IPS-NIHi7 (cell line): ENCODE measurements around the gene RIMS4.
"Not testable (repeated sequence)": the region's sequence is repeated elsewhere in the genome, so short reads cannot be mapped to it uniquely, and the experiment has no call there.

Source experiments
- DNase-seq: peaks from one replicate; pipeline ENCODE4 v3.0.0; 2012; ENCODE audit warnings: mixed read lengths; ENCODE audit errors: extremely low spot score

The RIMS4 gene

GRCh38 chr20:44830523-44830922, 20.2 kb upstream of the RIMS4 start:
- DNase-seq, result no peak

- no peak for DNase-seq
Measured at GRCh38 chr20:44829688-44830087, 19.3 kb upstream of the RIMS4 start.

- no peak for DNase-seq
Measured at GRCh38 chr20:44828640-44829039, 18.3 kb upstream of the RIMS4 start.

- no peak for DNase-seq
Measured at GRCh38 chr20:44827401-44827800, 17.1 kb upstream of the RIMS4 start.

GRCh38 chr20:44821576-44821975, 11.2 kb upstream of the RIMS4 start:
- DNase-seq, result not testable (repeated sequence)

GRCh38 chr20:44819936-44820335, 9.6 kb upstream of the RIMS4 start:
- DNase-seq, result no peak

- no peak for DNase-seq
Measured at GRCh38 chr20:44817143-44817910, 7.0 kb upstream of the RIMS4 start.

GRCh38 chr20:44814937-44815336, 4.6 kb upstream of the RIMS4 start:
- no peak for DNase-seq

GRCh38 chr20:44811150-44811685, 872 bp upstream of the RIMS4 start:
- no peak for DNase-seq

- DNase-seq, result peak; percentile 41
Measured at GRCh38 chr20:44810061-44810390, 320 bp downstream of the RIMS4 start.

- DNase-seq, result peak; percentile 36
Measured at GRCh38 chr20:44809380-44810060, 826 bp downstream of the RIMS4 start.

- no peak for DNase-seq
Measured at GRCh38 chr20:44807684-44808056, 2.7 kb downstream of the RIMS4 start.

- no peak for DNase-seq
Measured at GRCh38 chr20:44807051-44807683, 3.2 kb downstream of the RIMS4 start.

GRCh38 chr20:44805979-44806620, 4.2 kb downstream of the RIMS4 start:
- peak; percentile 87 for DNase-seq

- DNase-seq, result no peak
Measured at GRCh38 chr20:44805335-44805978, 4.9 kb downstream of the RIMS4 start.

GRCh38 chr20:44803383-44803941, 6.9 kb downstream of the RIMS4 start:
- DNase-seq, result no peak

GRCh38 chr20:44802702-44803101, 7.6 kb downstream of the RIMS4 start:
- DNase-seq, result no peak

GRCh38 chr20:44800391-44801046, 9.8 kb downstream of the RIMS4 start:
- peak; percentile 58 for DNase-seq

- DNase-seq, result no peak
Measured at GRCh38 chr20:44799691-44800090, 10.7 kb downstream of the RIMS4 start.

GRCh38 chr20:44796758-44797457, 13.4 kb downstream of the RIMS4 start:
- no peak for DNase-seq
